Fibroblast of skin of right quadriceps (primary cell): Measurements from ENCODE around the gene GAB2.
A peak's percentile ranks its signal among the peaks of the same experiment; 100 is the strongest.

Source experiments
- DNase-seq: peaks from one replicate; pipeline ENCODE4 v3.0.0-alpha.2; 2013

Gene GAB2

DNA sequence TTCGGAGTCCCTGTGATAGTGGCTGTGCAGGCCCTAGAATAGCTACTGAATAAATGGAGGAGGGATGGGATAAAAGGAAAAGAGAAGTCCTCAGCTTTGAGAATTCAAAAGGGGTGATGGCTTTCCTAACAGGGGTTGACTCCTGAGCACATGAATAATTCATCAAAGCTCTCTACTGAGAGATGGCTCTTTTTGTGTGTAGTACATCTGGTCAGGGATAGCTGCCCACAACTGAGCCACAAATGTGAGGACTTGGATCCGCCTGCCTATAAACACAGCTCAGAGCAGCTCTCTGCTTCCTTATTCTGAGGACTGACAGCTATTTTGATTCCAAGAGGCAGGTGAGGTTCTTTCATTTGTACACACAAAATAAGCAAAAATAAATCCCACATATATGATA is 146.6 kb downstream of the GAB2 start:
- no peak for DNase-seq

GRCh38 chr11:78269806-78270205 is 147.8 kb downstream of the GAB2 start:
- DNase-seq = no peak

- DNase-seq = peak; percentile 19
These were observed 148.8 kb downstream of the GAB2 start for GRCh38 chr11:78268591-78269410.

GRCh38 chr11:78266451-78266850 is 151.2 kb downstream of the GAB2 start:
- no peak for DNase-seq

GRCh38 chr11:78265326-78265725 is 152.3 kb downstream of the GAB2 start:
- DNase-seq = no peak

DNA sequence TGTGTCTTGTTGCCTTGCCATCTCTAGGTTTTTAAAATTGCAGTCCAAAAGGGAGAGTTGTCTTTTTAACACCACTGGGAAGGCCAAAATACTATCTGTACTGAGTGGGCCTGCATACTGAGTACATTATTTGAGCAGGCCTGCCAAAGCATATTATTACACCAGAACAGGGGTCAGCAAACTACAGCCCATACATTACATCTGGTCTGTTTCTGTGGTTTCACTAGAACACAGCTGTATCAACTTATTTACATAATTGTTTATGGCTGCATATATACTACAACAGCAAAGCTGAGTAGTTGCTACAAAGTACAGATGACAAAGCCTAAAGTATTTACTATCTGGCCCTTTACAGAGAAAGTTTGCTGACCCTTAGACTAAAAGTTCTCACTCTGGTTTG is 154.9 kb downstream of the GAB2 start:
- no peak for DNase-seq

- DNase-seq = no peak
These were observed 155.4 kb downstream of the GAB2 start for GRCh38 chr11:78262238-78262637.

DNA sequence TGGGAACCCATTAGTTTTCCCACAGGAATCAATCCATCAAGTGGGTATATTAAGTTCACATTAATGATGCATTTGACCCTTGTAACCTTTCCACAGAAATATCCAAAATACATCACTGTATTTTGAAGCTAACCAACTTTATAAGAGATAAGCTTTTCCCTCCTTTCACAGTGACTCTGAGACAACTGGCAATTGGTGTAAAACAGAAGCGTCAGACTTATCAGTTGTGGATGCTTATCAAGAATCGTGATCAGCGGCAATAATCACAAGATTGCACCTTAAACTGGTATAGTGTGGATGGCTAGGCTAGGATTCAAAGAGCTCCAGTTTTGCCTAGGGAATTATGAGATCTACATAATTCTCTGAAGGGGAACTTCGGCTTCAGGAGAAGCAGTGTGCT is 155.8 kb downstream of the GAB2 start:
- DNase-seq = no peak

DNA sequence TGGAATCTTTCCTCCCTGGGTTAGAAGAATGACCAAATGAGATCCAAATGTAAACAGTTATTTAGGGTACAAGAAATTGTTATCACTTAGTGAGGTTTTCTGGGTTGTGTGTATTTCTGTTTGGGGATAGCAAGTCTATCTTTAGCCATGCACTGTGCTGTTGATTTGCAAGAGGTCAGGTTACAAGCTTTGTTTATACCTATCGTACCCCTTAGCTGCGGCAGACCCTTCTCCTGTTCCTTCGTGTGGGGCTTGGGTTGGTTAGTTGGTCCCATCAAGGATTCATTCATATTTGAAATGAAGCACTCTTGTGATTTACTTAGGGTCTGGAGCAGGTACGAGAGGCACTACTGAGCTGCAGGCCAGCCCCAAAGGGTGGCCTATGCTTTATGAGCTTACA is 156.3 kb downstream of the GAB2 start:
- DNase-seq = no peak

DNA sequence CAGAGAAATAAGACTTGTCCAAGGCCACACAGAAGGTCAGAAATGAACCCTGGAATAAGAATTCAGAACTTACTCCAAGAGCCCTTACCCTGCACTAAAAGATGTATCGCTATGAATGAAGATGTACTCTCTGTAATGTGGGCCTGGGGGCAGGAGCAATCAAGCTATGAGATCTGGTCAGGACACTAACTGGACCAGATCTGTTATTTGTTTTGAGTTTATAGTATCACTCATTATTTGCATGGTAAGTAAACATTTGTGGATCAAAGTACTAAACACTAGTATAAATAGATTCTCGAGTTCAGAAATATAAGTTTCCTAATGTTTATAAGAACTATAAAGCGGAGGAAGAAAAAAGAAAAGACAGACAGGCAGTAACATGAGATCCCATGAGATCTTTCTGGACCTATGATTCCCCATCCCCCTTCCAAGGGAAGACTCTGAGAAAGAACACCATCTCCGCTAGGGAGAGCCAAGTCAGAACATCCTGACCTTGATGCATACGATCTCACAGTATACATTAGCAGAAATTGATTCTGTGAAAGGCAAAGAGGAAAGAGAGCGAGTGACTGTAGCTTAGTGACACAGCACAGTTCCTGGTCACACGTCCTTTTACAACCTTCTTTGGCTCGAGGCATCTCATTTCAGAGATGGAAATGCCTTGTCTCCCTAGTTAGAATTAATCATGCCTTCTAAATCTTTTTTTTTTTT is 157.7 kb downstream of the GAB2 start:
- DNase-seq = no peak

GRCh38 chr11:78257654-78258053 is 160.0 kb downstream of the GAB2 start:
- DNase-seq = no peak

GRCh38 chr11:78256962-78257361 is 160.7 kb downstream of the GAB2 start:
- peak; percentile 70 for DNase-seq

DNA sequence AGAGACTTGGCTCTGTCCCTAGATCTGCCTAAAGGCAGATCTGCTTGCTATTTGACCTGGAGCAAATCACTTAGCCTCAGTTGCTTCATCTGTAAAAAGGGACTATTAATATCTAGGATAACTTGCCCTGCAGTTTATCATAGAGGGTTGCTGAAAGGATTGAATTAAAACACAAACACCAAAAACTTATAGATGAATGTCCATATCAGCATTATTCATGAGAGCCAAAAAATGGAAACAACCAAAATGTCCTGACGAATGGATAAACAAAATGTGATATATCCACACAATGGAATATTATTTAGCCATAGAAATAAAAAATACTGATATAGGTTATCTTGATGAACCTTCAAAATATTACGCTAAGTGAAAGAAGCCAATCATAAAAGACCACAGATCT is 161.7 kb downstream of the GAB2 start:
- no peak for DNase-seq

DNA sequence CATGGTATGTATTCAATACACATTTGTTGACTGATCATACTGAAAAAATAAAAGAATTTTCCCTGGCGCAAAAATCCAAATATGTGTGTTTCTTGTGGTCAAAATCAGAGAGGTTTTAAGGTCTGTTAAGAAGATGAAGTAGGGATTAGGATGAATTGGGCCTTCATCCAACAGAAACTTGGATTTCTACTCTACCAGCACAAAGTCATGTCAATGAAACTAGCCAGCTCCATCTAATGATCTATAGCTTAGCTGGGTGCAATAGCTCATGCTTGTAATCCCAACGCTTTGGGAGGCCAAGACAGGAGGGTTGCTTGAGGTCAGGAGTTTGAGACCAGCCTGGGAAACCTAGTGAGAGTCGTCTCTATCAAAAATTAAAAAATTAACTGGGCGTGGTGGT is 163.4 kb downstream of the GAB2 start:
- DNase-seq = no peak

- DNase-seq = peak; percentile 63
These were observed 163.8 kb downstream of the GAB2 start for GRCh38 chr11:78253797-78254196.

- peak; percentile 56 for DNase-seq
These were observed 166.4 kb downstream of the GAB2 start for GRCh38 chr11:78251083-78251775.

DNA sequence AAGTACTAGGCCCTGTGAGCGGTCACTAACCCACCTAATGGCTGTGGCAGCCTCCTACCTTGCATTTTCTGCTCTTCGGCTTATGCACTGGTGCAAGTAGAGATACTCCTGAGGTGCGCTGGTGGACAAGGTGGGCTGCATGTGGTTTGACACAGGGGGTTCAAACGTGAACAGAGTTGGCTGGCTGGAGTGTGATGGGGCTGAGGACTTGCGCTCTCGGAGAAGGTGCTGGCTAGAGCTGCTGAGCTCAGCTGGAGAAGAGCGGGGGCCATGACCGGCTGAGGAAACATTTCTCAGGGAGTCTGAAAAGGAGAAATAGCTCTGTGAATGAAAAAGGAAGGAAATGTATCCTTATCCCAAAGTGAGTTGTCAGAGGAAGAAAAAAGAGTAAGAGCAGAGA is 167.5 kb downstream of the GAB2 start:
- no peak for DNase-seq

DNA sequence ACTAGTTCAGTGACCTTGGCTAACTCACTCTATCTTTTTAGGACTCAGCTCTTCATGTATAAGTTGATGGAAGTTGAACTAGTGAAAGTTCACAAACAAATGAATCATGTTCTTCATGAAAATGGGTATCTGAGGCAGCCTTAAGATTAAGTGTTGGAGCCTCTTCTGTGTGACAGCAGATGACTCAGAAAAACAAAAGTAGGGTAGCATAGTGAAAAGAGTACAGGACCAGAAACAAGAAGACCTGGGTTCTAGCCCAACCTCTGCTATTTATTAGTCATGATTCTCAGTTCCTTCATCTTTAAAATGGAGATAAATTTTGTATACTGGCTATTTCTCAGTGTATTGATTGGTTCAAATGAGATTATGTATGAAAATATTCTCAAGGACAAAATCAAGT is 168.7 kb downstream of the GAB2 start:
- DNase-seq = no peak

DNA sequence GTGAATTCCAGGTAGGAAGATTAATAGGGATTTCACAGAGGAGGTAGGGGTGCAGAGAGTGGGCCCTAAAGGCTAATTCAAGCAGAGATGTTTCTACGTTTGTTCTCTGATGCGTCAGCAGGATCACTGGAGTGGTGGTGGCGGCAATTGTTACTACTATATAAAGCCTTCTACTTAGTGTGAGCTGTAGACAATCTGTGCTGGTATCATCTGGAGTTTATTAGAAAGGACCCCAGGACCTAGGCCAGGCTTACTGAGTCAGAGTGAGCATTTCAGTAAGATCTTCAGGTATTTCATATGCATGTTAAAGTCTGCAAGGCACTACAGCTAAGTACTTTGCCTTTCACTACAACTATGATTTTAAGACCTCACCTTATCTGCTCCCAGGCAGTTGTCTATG is 169.4 kb downstream of the GAB2 start:
- peak; percentile 81 for DNase-seq

DNA sequence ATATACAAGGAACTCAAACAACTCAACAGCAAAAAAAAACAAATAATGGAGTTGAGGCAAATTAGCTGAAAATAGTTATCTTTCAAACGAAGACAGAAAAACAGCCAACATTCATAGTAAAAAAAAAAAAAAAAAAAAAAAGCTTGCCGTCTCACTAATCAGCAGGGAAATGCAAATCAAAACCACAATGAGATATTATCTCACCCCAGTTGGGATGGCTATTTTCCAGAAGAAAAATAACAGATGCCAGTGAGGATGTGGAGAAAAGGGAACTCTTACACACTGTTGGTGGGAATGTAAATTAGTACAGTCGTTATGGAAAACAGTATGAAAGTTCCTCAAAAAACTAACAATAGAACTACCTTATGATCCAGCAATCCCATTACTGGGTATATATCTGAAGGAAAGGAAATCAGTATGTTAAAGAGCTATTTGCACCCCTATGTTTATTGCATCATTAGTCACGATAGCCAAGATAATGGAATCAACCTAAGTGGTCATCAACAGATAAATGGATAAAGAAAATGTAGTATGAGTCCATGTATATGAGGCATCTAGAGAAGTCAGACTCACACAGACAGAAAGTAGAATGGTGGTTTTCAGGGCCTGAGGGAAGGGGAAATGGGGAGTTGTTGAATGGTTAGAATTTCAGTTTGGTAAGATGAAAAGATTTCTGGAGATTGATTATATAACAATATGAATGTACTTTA is 172.9 kb downstream of the GAB2 start:
- peak; percentile 79 for DNase-seq

GRCh38 chr11:78244080-78244479 is 173.5 kb downstream of the GAB2 start:
- DNase-seq = no peak

- DNase-seq = no peak
These were observed 176.1 kb downstream of the GAB2 start for GRCh38 chr11:78241475-78241874.

- no peak for DNase-seq
These were observed 177.8 kb downstream of the GAB2 start for GRCh38 chr11:78239781-78240180.
